ELR (cell line): Measurements from ENCODE around the gene PRKAA1.

Experiments
- DNase-seq: peaks from one replicate; pipeline ENCODE4 v3.0.0-alpha.2; 2015; ENCODE audit warnings: low read depth

The PRKAA1 gene

DNA sequence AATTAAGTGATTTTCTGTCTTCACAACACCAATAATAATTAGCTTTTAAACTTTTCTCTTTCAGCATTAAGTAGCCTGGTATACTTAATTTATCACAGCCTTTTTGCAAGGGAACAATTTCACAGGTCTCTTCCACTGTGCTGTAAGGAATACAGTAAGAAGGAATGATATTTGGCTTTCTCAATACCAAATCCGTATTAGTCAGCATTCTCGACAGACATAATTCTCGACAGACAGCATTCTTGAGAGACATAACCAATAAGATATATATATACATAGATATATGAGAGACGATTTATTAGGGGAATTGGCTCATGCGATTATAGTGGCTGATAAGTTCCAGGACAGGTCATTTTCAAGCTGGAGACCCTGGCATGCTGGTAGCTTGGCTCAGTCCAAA, 18.0 kb downstream of the PRKAA1 start:
- DNase-seq = no peak

DNA sequence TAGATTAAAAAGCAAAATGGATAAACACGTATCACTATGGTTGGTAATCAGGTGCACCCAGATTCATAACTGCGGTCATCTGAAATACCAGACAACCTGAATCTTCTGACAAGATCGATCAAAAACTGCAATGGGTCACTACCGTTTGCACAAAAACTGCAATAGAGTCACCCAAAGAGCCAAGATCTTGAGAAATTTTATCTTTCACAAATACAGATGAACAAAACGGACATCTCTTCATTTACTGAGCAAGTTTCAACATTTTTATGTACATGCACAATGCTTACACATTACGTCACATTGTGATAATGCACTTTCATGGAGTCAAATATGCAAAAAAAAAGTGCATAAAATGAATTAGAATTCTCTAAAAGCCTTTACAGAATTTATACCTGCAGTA, 18.6 kb downstream of the PRKAA1 start:
- DNase-seq = no peak

DNA sequence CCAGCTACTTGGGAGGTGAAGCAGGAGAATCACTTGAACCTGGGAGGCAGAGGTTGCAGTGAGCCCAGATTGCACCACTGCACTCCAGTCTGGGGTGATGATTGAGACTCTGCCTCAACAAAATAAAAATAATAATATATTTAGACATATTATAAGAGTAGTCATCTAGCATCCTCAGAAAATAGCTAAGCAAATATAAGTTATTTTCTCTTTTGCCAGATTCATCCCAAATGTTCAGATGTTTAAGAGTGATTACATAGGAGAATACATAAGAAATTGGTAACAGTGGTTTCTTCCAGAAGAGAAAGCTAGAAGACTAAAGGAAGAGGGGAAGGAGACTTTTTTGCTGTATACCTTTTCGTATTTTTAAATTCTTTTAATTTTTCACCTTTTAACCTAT, 20.0 kb downstream of the PRKAA1 start:
- DNase-seq = no peak

DNA sequence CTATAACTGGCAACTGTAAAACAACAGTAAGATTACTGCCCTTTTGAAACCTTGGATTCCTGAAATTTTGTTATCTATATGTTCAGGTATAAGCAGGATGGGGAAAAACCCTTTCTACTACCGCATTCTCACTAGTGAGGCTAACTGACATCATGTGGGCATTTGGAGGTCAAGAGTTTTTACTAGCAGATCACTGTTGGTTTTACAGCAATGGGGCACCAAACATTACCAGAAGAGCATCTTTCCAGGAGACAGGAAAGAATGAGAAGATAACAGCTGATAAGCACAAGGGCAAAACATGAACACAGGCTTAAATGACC, 21.6 kb downstream of the PRKAA1 start:
- DNase-seq = no peak

DNA sequence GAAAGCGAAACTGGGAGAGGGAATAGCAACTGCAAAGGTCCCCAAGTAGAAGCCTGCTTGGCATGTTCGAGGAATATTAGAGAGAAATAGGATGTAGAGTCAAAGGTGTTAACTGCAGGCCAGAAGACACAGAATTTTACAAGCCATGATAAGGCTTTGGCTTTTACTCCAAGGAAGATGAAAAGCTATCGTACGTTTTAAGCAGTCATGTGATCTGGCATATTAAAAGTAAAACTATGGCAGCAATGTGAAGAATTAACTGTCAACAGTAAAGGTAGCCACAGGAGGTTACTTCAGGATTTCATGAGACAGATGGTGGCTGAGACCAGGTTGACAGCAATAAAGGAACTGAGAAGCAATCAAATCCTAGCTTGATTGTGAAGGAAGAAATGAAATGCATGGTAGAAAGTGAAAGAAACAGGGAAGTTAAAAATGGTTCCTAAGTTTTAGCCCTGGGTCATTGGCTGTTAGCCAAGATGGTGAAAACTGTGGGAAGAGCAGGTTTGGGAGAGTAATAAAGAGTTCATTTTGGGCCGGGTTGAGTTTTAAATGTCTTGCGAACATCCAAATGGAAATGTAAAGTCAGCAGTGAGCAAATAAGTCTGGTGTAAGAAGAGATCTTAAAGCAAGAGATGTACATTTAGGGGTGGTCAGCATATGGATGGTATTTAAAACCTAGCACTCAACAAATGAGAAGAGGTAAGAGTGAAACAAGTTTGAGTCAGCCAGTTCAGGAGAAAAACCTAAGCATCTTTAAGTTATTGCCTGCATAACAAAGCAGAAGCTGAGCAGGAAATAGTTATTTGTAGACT, 22.1 kb downstream of the PRKAA1 start:
- DNase-seq = no peak

DNA sequence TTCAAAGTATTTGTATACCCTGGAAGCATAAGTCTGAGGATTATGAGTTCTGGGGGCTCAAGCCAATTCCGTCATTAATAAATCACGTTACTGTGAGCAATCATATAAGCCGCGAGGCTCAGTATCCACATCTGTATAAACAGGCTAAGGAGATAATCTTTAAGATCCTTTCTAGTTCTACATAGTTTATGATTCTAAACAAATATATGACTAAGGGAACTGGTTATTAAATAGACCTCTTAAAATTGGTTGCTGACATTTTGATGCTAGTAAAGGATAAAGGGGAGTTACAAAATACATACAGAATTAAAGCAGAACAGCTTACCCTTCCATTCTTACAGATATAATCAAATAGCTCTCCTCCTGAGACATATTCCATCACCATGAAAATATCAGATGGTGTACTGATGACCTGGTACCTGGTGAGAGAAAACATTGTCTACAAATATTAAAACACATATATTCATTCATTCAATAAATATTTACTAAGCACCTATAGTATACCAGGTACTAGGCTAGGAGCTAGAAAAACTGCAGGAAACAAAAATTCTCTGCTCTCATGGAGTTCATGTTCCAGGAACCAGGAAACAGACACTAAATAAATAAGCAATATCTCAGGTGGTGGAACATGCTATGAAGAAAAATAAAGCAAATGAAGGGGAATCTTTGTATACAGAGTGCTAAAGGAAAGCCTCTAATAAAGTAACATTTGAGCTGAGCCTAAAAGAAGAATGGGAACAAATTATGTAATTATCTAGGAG, 22.9 kb downstream of the PRKAA1 start:
- DNase-seq = no peak

DNA sequence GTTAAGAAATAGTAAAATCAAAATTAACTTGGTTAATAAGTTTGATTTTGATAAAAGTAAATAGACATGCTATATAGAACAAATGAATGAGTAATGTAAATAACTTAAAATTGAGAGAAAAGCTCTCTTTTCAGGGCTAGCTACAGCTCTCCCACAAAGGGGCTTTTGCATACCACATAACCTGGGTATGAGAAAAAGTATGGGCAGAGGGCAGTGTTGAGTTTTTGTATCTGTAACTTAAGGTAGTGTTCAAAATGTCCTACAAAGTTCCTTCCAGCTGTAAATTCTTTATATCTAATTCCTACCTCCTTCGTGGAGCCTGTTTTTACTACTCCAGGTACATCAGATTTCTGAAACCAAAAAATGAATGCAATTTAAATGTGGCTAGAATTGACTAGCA, 23.6 kb downstream of the PRKAA1 start:
- no peak for DNase-seq

DNA sequence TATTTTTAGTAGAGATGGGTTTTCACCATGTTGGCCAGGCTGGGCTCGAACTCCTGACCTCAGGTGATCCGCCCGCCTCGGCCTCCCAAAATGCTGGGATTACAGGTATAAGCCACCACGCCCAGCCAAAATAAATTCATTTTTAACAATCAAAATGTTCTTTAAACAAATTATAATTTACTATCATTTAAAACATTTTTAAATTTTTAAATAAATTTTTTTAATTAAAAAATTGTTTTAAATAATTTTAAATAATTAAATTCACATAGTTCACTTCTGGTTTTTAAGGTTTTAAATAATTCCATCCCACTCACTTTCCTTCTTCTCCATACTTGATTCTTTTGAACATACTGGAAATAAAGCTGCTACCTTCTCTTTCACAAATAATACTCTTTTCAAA, 27.4 kb downstream of the PRKAA1 start:
- no peak for DNase-seq

DNA sequence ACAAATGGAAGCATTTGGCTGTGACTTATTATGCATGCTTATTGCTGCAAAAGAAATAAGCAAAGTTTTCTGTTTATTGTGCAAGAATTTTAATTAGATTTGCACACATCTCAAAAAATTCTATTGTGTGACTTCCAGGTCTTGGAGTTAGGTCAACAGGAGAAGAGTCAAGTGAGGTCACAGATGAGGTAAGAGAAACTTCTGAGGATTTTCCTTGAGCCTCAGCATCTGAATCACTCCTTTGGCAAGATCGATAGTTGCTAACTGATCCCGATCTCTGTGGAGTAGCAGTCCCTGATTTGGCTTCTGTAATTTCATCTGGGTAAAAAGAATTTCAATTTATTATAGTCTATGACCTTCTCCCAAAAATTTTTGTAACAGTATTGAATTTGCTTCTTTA, 35.5 kb downstream of the PRKAA1 start:
- DNase-seq = no peak

DNA sequence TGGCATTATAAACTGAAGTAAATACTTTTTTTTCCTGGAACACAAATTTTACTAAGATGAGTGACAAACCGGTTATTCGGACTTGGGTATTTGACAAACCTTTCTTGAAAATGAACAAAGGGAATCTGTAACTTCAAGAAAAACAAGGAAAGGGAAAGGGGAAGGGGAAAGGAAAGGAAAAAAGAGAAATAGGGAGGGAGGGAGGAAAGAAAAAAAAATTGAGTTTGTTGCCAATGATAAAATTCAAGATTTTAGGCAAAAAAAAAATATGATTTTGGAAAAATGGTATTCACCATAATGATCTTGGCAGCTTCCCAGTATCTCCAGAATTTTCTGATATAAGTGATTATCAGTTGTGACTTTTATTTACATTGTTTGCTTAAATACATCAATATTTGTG, 40.8 kb downstream of the PRKAA1 start:
- no peak for DNase-seq

DNA sequence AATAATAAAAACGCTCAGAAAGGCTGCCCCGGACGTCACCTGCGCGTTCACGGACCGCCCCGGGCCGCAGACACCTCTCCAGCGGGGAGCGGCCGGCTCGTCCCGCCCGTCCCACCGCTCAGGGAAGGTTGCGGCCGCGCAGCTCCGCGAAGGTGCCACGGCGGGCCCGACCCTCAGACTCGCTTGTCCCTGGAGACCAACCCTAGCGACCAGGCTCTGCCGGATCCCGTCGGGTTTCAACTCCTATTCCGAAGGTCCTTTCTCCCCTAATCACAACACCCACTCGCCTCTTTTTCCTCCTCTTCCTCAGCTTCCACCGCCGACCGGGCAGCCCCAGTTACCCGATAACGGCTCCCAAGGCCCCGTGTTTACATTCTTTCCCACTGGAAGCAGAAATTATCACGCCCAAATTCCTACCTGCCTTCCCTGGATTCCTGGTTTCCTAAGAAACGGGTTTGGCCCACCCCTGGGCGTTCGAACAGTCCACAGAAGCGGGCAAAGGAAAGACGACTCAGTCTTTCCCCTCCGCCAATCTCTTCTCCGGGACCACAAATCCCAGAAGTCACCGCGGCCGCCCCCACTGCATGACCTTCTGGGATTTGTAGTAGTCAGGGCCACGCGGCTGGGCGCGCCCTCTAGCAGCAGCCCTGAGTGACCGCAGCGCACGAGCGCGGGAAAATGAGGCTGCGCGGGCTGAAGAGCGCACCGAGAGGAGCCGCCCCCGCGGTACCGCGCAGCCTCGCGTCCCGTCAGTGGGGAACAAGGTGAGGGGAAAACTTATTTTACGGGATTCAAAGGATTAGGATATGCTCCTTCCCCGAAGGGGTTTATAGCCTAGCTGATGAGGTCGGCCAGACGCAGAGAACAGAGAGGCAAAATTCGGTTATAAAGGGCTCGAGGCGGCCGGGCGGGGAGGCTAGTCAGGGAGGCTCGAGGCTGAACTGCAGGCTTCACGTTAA, 42.5 kb downstream of the PRKAA1 start, which contains the start of gene TTC33:
TSS of gene TTC33 (minus strand) at position 555 of the 959 bp plus-strand sequence. CDS start 8,943 bp downstream, outside the sequence.
- peak; percentile 96 for DNase-seq

DNA sequence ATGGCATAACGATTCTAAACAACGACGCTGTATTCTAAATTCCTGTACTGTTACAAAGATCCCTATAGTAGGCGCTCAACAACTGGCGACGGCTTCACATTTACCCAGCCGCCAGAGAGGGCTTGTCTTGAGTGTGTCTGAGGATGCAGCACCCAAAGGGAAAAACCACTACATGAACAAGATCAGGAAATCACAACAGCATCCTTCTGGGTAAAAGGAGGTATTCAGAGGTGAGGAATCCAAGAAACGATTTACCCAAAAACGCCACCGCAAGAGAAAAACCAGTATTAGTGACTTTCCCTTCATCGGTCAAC, 43.1 kb downstream of the PRKAA1 start:
- DNase-seq = peak; percentile 88

DNA sequence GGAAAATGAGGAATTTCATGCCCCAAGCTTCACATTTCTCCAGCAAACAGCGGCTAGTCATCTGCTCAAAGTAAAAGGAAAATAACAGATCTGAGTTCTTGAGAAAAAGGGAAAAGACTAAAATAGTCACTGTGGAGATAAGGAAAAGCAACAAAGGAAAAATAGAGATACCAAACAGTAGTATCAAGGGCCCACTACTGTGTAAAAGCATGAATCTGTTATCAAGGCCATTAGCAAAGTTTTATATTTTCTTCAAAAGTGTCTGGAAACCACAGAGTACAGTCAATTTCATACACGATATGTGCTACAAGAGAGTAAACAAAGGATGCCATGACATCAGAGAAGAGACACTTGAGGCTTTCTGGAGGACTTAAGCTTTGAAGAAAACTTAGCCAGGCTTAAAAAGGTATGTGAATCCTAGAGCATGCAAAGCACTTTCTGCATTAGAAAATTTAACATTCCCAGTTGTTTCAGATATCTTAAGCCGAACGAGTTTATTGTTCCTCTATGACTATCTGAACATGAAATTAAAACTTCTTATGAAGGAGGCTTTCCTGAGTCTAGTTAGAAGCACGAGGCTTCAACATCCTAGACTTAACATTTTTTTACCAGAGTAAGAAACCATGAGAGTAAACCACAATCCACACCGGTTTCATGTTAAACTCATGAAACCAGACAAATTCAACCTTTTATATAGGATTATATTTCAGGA, 43.6 kb downstream of the PRKAA1 start:
- DNase-seq = peak; percentile 52

DNA sequence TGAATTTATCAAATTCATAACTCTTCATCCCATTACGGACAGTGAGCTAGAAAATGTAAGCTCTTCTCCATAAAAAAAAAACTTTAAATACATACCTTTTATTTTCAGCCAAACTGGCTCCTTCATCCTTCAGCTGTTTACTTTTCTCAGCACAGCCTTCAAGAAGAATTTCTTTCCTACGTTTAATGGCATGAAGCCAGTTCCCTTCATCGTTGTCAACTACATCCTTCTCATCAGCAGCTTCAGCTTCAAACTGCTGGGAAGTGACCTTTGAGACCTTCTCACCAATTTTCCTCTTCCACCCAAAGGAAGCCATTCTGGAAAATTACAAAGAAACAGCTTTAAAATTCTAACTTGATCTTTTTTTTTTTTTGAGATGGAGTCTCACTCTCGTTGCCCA, 51.5 kb downstream of the PRKAA1 start:
- no peak for DNase-seq

DNA sequence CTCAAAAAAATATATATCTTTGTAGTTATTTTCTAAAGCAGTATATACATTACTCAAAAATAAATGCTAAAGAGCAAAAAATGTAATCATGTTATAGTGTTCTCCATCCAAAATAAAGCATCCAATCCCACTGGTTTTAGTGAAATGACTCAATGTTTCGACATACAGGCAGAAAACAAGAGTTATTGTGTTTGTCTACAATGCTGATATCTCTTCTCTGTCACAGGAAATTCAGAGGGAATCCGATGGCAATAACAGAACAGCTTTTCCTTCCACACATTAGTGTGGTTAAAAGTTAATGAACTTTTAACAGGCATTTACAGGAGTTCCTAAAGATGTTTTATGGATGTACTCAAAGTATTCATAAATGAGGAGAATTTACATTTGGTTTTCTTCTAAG, 54.4 kb downstream of the PRKAA1 start:
- DNase-seq = no peak

DNA sequence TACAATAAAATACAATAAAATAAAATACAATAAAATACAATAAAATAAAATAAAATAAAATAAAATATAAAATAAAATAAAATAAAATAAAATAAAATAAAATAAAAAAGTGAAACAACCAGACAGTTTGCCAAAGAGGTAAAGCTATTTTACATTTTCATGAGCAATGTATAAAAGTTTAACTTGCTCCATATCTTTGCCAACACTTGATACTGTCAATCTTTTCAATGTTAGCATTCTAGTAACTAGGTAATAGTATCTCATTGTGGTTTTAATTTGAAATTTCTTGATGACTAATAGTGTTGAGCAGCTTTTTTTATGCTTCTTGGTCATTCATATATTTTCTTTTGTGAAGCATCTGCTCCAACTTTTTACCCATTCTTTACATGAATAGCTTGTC, 59.7 kb downstream of the PRKAA1 start:
- DNase-seq = peak; percentile 49

DNA sequence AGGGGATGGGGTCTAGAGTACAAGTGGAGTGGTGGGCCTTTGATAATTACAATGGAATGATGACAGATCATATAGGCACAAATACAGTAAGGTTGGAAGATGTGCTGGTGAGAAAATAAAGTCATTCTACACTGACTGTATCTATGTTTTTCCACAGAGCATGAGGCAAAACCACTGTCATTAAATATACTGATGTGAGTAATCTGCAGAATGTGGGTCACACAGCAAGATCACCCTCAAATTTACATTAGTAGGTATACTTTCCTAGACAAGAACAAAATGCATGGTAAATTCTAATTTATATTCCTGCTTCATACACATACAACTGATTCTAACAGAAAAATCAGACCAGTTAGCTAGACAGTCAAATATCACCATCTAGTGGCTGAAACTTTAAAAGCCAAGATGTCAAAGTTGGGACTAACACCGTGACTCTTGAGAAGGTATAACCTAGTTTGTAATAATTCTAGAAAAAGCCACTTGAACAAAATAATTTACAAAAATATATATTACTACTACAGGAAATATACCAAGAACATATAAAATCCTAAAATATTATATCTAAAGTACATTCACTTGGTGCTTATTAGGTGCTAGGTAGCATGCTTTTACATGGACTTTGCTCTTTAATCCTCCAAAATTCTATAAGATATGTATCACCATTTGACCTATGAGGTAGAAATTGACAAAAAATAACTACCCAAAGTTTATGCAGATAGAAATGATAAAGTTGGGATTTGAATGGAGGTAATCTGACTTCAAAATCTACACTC, 61.9 kb downstream of the PRKAA1 start:
- DNase-seq = peak; percentile 78

DNA sequence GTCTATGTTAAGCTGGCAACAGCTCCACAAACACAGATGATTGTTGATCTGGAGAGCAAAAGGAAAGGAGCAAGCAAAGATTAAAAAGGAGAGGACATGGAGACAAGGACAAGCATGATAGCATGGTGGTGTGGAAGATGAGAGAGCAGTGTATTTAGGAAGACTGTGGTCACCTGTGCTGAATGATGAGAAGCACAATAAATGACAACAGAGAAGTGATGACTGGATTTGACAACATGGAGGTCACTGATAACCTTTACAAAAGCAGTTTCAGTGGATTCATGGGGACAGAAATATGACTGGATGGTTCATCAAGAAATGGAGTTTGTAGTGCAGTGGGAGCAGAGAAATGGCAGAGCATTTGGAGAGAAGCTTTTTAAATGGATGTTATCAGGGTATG, 62.6 kb downstream of the PRKAA1 start:
- no peak for DNase-seq

DNA sequence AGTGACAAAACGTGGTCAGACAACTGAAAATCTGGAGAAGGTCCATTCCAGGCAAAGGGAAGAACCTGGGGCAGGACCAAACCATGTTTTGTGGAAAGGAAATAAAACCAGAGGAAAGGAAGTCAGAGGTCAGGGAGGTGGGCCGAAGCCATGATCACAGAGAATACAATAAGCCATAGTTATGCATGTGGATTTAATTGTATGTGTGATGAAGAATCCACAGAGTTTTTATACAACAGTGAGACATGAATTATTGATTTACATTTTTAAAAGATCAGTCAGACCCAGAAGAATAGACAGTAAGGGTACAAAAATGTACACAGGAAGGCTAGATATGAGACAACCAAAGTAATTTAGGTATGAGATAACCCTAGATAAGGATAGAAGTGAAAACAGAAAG, 63.2 kb downstream of the PRKAA1 start:
- peak; percentile 77 for DNase-seq

DNA sequence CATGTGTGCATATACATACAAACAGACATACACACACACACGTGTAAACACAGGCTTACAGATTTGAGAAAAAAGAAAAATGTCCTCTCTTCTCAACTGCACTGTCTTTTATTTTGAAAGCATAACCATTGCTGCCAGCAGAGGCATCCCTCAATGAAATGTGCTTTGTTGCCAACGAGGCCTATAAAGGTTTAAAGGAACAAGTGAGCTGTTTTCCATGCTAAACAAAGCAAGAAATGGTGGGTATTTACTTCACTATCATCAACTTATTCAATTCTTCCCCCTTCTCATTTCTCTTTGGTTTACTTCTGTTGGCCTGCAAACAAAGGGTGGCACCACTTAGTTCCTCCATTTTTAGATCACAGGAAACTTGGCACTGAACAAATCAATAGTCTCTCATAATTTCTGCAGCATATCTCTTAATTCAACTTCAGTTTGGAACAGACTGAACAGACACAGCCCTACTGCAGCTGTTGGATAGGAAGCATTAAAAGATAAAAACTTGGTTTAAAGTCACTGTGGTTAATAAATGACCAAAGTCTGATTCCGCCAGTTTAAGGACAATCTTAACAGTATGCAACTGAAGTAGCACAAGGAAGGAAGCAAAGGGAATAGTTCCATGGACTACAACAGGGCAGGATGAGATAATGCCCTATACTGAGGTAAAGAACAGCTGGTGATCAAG, 64.2 kb downstream of the PRKAA1 start:
- DNase-seq = no peak

DNA sequence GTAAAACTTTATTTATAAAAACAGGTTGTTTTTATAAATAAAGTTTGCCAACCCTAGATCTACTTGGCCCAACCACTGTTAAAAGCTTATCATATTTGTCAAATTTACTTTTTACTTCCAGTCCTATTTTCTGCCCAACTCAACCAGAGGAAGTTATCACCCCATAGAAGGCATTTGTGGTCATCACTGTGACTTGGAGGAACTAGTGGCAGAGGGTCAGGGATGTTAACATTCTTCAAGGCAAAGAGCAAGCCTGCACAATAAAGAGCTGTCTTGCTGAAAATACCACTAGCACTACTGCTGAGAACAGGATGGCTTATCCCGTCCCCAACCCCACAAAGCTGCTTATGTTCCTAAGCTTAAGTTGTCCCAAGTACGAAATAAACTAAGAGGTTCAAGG, 64.7 kb downstream of the PRKAA1 start:
- DNase-seq = no peak
